Activated CD8-positive, alpha-beta memory T cell treated with anti-CD3 and anti-CD28 coated beads for 4 hours (primary cell): ENCODE results near the gene NUP88.
"Not testable (repeated sequence)": the region's sequence is repeated elsewhere in the genome, so short reads cannot be mapped to it uniquely, and the experiment has no call there.

Experiments
- DNase-seq, 2 donors: peaks; one replicate each; pipeline ENCODE4 v3.0.0-alpha.2; 2020; ENCODE audit warnings: low read depth in 2 of 2

NUP88 gene

GRCh38 chr17:5419356-5419958, at the start of gene NUP88:
TSS of gene NUP88 (minus strand) at chr17:5419662. CDS start at chr17:5419650, 12 bp downstream.
- DNase-seq: peak; percentile 92 to 94

GRCh38 chr17:5468075-5468473, 48.6 kb upstream of the NUP88 start:
- no peak for DNase-seq

GRCh38 chr17:5467416-5467815, 48.0 kb upstream of the NUP88 start:
- no peak for DNase-seq

GRCh38 chr17:5466295-5466694, 46.8 kb upstream of the NUP88 start:
- no peak for DNase-seq

GRCh38 chr17:5464717-5465507, 45.5 kb upstream of the NUP88 start:
- no peak for DNase-seq

GRCh38 chr17:5446786-5447185, 27.3 kb upstream of the NUP88 start:
- DNase-seq: no peak

- DNase-seq: no peak
Measured at GRCh38 chr17:5444209-5444608, 24.7 kb upstream of the NUP88 start.

GRCh38 chr17:5443728-5444127, 24.3 kb upstream of the NUP88 start:
- DNase-seq: no peak

- DNase-seq: no peak
Measured at GRCh38 chr17:5439446-5439764, 19.9 kb upstream of the NUP88 start.

GRCh38 chr17:5438716-5439445, 19.4 kb upstream of the NUP88 start, which contains the start of gene C1QBP:
TSS of gene C1QBP (minus strand) at chr17:5439155. CDS start at chr17:5439073, 82 bp downstream.
- DNase-seq: peak; percentile 76 to 85

GRCh38 chr17:5437721-5438317, 18.4 kb upstream of the NUP88 start:
- DNase-seq: no peak

- not testable (repeated sequence) for DNase-seq
Measured at GRCh38 chr17:5435781-5436315, 16.4 kb upstream of the NUP88 start.

GRCh38 chr17:5434984-5435383, 15.5 kb upstream of the NUP88 start:
- no peak for DNase-seq

GRCh38 chr17:5431949-5432556, 12.6 kb upstream of the NUP88 start:
- DNase-seq: no peak

- not testable (repeated sequence) for DNase-seq
Measured at GRCh38 chr17:5431234-5431633, 11.8 kb upstream of the NUP88 start.

- DNase-seq: no peak
Measured at GRCh38 chr17:5430413-5430999, 11.0 kb upstream of the NUP88 start.

- no peak for DNase-seq
Measured at GRCh38 chr17:5429191-5429887, 9.9 kb upstream of the NUP88 start.

- no peak for DNase-seq
Measured at GRCh38 chr17:5425826-5426225, 6.4 kb upstream of the NUP88 start.

GRCh38 chr17:5424909-5425308, 5.4 kb upstream of the NUP88 start:
- no peak for DNase-seq

- no peak for DNase-seq
Measured at GRCh38 chr17:5422505-5422904, 3.0 kb upstream of the NUP88 start.
